Kidney (tissue), 22 donors: Measurements from ENCODE around the gene WNT3. TPM values are rescaled to one million over a fixed set of nuclear protein-coding genes. Genes with fewer than 3 reads are reported as not detected.

Source experiments
- DNase-seq, 5 donors: peaks; one replicate each; pipeline ENCODE4 v3.0.0-alpha.2; 2013 to 2020
- FAIRE-seq: peaks from 2 replicates; lab custom pipeline; 2012; peaks lifted over from hg19 to GRCh38; lab: Jason Lieb, UNC
- H3K27ac ChIP-seq, 2 donors: one replicate each; pipeline ENCODE4 v1.7.0; 2013; ENCODE audit warnings: low read depth in 2 of 2, low read length in 2 of 2, inconsistent platforms in 1 of 2
- H3K27me3 ChIP-seq: one replicate; pipeline ENCODE4 v1.7.1; 2013; ENCODE audit warnings: low read length, inconsistent platforms; ENCODE audit not compliant: control insufficient read depth, insufficient read depth
- H3K36me3 ChIP-seq, 3 donors: one replicate each; pipeline versions ENCODE4 v1.7.0 to v1.7.1; 2013; ENCODE audit warnings: low read length in 3 of 3, control low read depth in 1 of 3, inconsistent platforms in 1 of 3; ENCODE audit not compliant: insufficient read depth in 3 of 3, control insufficient read depth in 2 of 3
- H3K4me1 ChIP-seq, 3 donors: one replicate each; pipeline versions ENCODE4 v1.7.0 to v1.7.1; 2013; ENCODE audit warnings: low read length in 3 of 3, inconsistent platforms in 1 of 3, low read depth in 1 of 3; ENCODE audit not compliant: control insufficient read depth in 2 of 3, insufficient read depth in 2 of 3
- H3K4me3 ChIP-seq, 3 donors: one replicate each; pipeline versions ENCODE4 v1.7.0 to v1.8.1; 2013; ENCODE audit warnings: low read length in 3 of 3, control low read depth in 1 of 3, inconsistent platforms in 1 of 3
- H3K9ac ChIP-seq, 3 donors: one replicate each; pipeline versions ENCODE4 v1.7.0 to v1.7.1; 2013; ENCODE audit warnings: low read length in 3 of 3, control low read depth in 1 of 3, inconsistent platforms in 1 of 3
- H3K9me3 ChIP-seq, 3 donors: one replicate each; pipeline versions ENCODE4 v1.7.0 to v1.7.1; 2013; ENCODE audit warnings: low read length in 3 of 3, control low read depth in 1 of 3, inconsistent platforms in 1 of 3; ENCODE audit not compliant: control insufficient read depth in 2 of 3, insufficient read depth in 1 of 3
- intact Hi-C: fragments of 100-400 bp; cut with DNase I; formaldehyde crosslinking; loops from one replicate; pipeline ENCODE4 v1.11.1; 2022
- long read RNA-seq, 10 donors: library from polyadenylated mRNA in 1 of 10; unstranded in 1 of 10; transcript quantifications; one replicate each; pipeline ENCODE4 v2.0.0 and lab custom pipeline, GENCODE V29; 2021 to 2026
- polyA plus RNA-seq: library from polyadenylated mRNA; stranded (reverse); fragments of 350-450 nt; fragmentation: Illumina TruSeq; extraction: RNeasy Lipid Tissue Mini Kit (QIAGEN cat#74804); gene quantifications from one replicate; pipeline ENCODE4 v1.2.3, GENCODE V29; 2014; ENCODE audit warnings: low read depth, low replicate concordance; ENCODE audit not compliant: insufficient read depth
- total RNA-seq: library from RNA; stranded (reverse); fragmentation: NEBNext Ultra II Directional; extraction: Animal tissue kit (Norgen Biotek cat#: 25700); gene quantifications from one replicate; pipeline ENCODE4 v1.2.1, GENCODE V29; 2021
- TF ChIP-seq, protein P1 (sequence below): IDR thresholded peaks from 3 replicates; pipeline ENCODE4 v1.5.1; 2012; ENCODE audit warnings: mild to moderate bottlenecking, moderate library complexity, borderline replicate concordance; ENCODE audit not compliant: insufficient read depth; ENCODE audit errors: extremely low read depth
- donor health status: control.
- donor health status: control.
- donor health status: control.
- donor health status: control.
- donor health status: control.
- donor health status: DM: yes; HTN: yes; CAD: no.
- donor health status: Normal renal cell carcinoma (clear cell type).

Gene WNT3, protein sequence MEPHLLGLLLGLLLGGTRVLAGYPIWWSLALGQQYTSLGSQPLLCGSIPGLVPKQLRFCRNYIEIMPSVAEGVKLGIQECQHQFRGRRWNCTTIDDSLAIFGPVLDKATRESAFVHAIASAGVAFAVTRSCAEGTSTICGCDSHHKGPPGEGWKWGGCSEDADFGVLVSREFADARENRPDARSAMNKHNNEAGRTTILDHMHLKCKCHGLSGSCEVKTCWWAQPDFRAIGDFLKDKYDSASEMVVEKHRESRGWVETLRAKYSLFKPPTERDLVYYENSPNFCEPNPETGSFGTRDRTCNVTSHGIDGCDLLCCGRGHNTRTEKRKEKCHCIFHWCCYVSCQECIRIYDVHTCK
- total RNA-seq (0.38 TPM), polyA plus RNA-seq (1.3 TPM)
- long read RNA-seq, donor 1, result 0 reads
- long read RNA-seq, donor 2, result 0 reads
- long read RNA-seq, donor 3, result 0 reads
- long read RNA-seq, donor 4, result 0 reads
- long read RNA-seq, donor 5, result 0 reads
- long read RNA-seq, donor 6, result 0 reads
- long read RNA-seq, donor 7, partial matches to known transcripts, result 1 of 1 reads
- long read RNA-seq, donor 7, other reads (novel, unspliced or antisense), result 0 of 1 reads
- long read RNA-seq, donor 8, result 0 reads
- long read RNA-seq, donor 9, result 0 reads
- long read RNA-seq, donor 10, result 0 reads

DNA sequence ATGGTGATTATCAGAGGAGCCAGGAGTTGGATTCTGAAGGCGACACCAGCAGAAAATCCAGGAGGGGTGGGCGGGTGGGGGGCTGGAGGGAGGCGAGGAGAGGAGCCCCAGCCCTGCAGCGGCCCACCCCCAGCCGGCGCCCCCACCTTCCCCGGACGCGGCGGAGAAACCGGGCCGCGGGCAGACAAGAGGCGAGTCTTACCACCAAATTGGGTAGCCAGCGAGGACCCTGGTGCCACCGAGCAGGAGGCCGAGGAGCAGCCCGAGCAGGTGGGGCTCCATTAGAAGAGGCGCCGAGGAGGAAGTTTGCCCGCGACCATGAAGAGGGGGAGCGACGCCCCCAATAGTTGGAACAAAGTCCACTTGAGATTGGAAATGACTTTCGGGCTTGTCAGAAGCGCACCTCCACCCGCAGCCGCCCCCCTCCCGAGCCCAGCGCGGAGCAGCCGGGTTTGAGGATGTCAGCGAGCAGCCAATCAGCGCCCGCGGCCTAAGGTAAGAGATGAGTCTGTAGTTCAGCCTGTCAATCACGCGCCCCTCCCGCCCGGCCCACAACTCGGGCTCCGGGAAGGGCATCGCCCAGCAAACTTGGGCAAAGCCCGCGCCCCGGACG, at the start of gene WNT3:
TSS of gene WNT3 (minus strand) at position 377 of the 613 bp plus-strand sequence. CDS start at position 282, 95 bp downstream.
- Histone ChIP-seq H3K9me3 (no peaks in the 10 kb centered on the region), H3K27ac (no peak within 1 kb of the TSS), H3K4me3 (peak within 1 kb of the TSS in 1 of 3 donors; percentile 29), H3K27me3 (peaks cover 44% of the 10 kb centered on the region), H3K36me3 (no peaks in the 10 kb centered on the region), H3K9ac (no peak within 1 kb of the TSS), H3K4me1 (peaks cover 0 to 7% (median 0%) of the 10 kb centered on the region in 3 donors)
- DNase-seq, result peak in 3 of 5 donors; percentile 41 to 64 (median 49)
- FAIRE-seq, result no peak
- intact Hi-C loops, result no loop called here
- TF ChIP-seq, protein P1, sequence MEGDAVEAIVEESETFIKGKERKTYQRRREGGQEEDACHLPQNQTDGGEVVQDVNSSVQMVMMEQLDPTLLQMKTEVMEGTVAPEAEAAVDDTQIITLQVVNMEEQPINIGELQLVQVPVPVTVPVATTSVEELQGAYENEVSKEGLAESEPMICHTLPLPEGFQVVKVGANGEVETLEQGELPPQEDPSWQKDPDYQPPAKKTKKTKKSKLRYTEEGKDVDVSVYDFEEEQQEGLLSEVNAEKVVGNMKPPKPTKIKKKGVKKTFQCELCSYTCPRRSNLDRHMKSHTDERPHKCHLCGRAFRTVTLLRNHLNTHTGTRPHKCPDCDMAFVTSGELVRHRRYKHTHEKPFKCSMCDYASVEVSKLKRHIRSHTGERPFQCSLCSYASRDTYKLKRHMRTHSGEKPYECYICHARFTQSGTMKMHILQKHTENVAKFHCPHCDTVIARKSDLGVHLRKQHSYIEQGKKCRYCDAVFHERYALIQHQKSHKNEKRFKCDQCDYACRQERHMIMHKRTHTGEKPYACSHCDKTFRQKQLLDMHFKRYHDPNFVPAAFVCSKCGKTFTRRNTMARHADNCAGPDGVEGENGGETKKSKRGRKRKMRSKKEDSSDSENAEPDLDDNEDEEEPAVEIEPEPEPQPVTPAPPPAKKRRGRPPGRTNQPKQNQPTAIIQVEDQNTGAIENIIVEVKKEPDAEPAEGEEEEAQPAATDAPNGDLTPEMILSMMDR, result no peak

DNA sequence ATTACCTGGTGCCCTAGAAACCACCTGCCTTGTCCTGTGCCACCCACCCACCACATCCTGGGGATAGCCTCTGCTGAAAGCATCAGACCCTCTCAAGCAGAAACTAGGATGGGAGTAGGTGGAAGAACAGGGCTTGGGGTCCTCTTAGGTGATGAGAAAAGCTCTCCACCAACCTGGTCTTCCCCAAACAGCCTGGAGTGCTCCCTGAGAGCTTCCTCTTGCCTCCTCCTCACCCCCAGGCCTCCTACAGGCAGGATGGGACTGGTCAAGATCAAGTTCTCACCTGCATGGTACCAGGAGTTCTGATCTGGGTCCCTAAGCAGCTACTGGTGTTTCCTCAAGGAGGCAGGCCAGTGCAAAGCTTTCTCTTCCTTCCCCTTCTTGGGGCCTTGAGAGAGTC, 48.3 kb upstream of the WNT3 start:
- peaks cover 0 to 14% (median 0%) of the 10 kb centered on the region in 3 donors for H3K4me1 ChIP-seq
- no peak for FAIRE-seq

DNA sequence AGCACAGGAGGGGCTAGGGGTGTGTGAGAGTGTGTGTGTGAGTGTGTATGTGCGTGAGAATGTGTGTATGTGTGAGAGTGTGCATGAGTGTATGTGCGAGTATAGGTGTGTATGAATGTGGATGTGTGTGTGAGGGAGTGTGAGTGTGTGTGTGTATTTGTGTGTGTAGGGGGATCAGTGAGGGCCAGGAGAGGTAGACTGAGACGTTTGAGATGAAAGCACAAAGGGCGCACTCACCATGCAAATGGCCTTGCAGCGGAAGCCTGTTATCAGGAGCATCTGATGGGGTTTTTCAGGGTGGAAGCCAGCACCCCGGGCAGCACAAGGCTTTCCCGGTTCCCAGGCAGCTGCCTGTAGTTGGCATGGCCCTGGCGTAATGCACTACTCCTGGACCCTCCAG, 47.8 kb upstream of the WNT3 start:
- no peaks in the 10 kb centered on the region for H3K9me3 ChIP-seq
- FAIRE-seq, result no peak
- H3K27ac ChIP-seq, result no peak overlapping the region
- peak in 2 of 5 donors; percentile 22 to 34 for DNase-seq
- no peak overlapping the region for H3K4me3 ChIP-seq
- TF ChIP-seq, protein P1, result no peak
- intact Hi-C loops, result no loop called here
- peaks cover 0 to 14% (median 0%) of the 10 kb centered on the region in 3 donors for H3K4me1 ChIP-seq
- H3K27me3 ChIP-seq, result no peaks in the 10 kb centered on the region
- no peak overlapping the region for H3K9ac ChIP-seq
- no peaks in the 10 kb centered on the region for H3K36me3 ChIP-seq

More for the DNA sequence above, 48.3 kb upstream of the WNT3 start:
- Histone ChIP-seq H3K9ac (no peak overlapping the region), H3K27me3 (no peaks in the 10 kb centered on the region), H3K27ac (no peak overlapping the region), H3K36me3 (no peaks in the 10 kb centered on the region), H3K9me3 (no peaks in the 10 kb centered on the region), H3K4me3 (no peak overlapping the region)
- TF ChIP-seq, protein P1, result no peak
- intact Hi-C loops, result no loop called here
- no peak for DNase-seq
